LNCaP clone FGC (cell line): Measurements from ENCODE around the gene NTN1.
"Not testable (repeated sequence)": the region's sequence is repeated elsewhere in the genome, so short reads cannot be mapped to it uniquely, and the experiment has no call there.

Source experiments
- DNase-seq: peaks from one replicate; pipeline ENCODE4 v3.0.0-alpha.2; 2011; ENCODE audit warnings: low read depth
- H3K4me3 ChIP-seq: 2 replicates; pipeline ENCODE4 v1.5.1; 2011; ENCODE audit warnings: mild to moderate bottlenecking, low read depth, low read length, control low read depth
- TF ChIP-seq, protein P1 (sequence below): IDR thresholded peaks from 2 replicates; pipeline ENCODE4 v1.5.1; 2012; ENCODE audit warnings: mild to moderate bottlenecking; ENCODE audit not compliant: control insufficient read depth, insufficient read depth; ENCODE audit errors: extremely low read depth

Gene NTN1

DNA sequence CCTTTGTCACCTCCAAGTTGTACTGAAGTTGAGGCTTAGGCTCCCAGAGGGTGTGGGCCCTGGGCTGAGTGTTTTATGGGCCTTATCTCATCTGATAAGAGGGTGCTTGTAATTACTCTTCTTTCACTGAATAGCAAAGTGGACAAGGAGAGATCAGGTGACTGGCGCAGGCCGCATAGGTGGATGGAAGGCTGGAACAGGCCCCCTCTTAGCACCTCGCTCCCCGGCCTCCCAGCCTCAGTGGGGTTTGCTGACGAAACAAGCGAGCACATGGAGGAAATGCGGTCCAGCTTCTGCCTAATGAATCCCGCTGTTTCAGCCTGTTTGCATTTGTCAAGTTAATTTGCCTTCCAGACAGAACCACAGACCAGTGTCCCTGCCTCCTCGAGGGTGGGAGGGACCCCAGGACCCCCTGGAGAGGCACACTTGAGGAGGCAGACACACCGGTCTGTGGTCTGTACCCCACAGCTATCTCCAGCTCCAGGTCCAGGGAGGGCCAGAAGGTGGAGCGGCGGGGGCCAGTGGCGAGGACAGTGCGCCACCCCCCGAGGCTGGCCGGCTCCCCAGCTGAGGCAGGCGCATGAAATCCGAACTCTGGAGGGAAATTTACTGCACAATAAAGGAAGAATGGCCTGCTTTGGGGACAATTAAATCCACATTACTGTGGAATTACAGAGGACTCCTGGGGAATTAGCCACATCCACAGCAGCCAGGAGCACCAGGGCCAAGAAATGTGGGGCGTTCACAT is 123.4 kb downstream of the NTN1 start:
- TF ChIP-seq, protein P1, sequence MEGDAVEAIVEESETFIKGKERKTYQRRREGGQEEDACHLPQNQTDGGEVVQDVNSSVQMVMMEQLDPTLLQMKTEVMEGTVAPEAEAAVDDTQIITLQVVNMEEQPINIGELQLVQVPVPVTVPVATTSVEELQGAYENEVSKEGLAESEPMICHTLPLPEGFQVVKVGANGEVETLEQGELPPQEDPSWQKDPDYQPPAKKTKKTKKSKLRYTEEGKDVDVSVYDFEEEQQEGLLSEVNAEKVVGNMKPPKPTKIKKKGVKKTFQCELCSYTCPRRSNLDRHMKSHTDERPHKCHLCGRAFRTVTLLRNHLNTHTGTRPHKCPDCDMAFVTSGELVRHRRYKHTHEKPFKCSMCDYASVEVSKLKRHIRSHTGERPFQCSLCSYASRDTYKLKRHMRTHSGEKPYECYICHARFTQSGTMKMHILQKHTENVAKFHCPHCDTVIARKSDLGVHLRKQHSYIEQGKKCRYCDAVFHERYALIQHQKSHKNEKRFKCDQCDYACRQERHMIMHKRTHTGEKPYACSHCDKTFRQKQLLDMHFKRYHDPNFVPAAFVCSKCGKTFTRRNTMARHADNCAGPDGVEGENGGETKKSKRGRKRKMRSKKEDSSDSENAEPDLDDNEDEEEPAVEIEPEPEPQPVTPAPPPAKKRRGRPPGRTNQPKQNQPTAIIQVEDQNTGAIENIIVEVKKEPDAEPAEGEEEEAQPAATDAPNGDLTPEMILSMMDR: no peak
- DNase-seq: no peak
- no peak overlapping the region for H3K4me3 ChIP-seq

DNA sequence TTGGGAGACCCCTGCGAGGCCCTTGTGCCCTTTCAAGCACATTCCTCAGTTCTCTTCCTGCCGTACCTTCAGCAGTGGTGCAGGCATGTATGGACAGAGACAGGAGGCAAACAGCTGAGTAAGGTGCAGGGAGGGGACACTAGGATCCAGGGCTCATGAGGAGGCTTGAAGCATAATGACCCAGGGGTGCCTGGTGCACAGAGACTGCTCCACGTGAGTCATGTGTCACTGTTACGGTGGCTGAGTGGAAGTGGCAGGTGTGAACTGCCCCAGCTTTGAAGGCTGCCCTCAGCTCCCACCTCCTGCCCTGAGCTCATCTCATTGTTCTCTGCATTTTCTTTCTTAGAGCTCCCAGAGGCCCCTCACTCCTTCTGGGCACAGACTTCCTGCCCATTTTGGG is 124.8 kb downstream of the NTN1 start:
- no peak overlapping the region for H3K4me3 ChIP-seq
- TF ChIP-seq, protein P1: no peak
- DNase-seq: no peak

GRCh38 chr17:9148905-9149525 is 127.7 kb downstream of the NTN1 start:
- no peak overlapping the region for H3K4me3 ChIP-seq
- TF ChIP-seq, protein P1: no peak
- DNase-seq: no peak

DNA sequence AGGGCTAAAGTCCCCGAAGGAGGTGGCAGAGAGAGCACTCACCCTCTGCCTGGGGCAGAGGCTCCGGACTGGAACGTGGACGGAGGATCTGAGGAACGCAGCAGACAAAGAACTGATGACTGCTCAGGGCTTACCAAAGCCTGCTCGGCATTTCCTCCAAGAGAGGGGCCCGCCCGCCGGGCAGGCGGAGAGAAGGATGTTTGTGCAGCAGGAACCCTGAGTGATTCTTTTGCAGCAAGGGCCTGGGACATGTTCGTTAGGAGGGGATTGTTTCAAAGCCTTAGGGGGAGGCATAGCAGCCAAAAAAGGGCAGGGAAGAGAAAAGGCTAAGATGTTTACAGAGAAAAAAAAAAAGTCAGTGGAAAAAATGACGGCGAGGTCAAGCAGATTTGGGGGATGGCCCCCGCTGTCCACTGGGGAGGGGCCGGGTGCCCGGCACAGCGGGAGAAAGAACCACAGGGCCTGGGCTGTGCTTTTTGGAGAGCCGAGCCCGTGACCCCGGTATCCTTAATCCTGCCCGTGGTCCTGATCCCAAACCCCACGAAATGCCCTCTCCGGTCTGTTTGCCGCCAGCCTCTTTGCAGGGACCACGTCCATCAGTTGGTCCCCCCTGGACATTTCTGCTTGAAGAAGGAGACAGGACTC is 129.3 kb downstream of the NTN1 start:
- no peak for DNase-seq
- H3K4me3 ChIP-seq: no peak overlapping the region
- TF ChIP-seq, protein P1: no peak

GRCh38 chr17:9151091-9151490 is 129.8 kb downstream of the NTN1 start:
- H3K4me3 ChIP-seq: no peak overlapping the region
- TF ChIP-seq, protein P1: no peak
- no peak for DNase-seq

DNA sequence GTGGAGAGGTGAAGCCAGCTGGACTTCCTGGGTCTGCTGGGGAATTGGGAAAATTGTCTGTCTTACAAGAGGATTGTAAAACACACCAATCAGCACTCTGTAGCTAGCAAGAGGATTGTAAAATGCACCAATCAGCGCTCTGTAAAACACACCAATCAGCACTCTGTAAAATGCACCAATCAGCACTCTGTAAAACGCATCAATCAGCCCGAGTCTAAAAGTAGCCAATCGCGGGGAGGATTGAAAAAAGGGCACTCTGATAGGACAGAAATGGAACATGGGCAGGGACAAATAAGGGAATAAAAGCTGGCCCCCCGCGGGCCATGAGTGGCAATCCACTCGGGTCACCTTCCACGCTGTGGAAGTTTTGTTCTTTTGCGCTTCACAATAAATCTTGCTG is 130.4 kb downstream of the NTN1 start:
- H3K4me3 ChIP-seq, DNase-seq: not testable (repeated sequence)
